ENCODE results near the gene TTC34.

GRCh38 chr1:2807678-2808385 is 6.3 kb upstream of the TTC34 start:
- TF ChIP-seq CTCF (IDR thresholded peaks at IDR 0.05 in 2 of 3, conservative IDR thresholded peaks at IDR 0.05 in 1 of 3; ENCODE audit: control insufficient read depth in 2 of 3, extremely low read depth in 1 of 3, insufficient read depth in 1 of 3, low read depth in 3 of 3, low read length in 3 of 3) (no peak), SMARCA5 (IDR thresholded peaks at IDR 0.05) (no peak), CBX3 (IDR thresholded peaks at IDR 0.05; ENCODE audit: borderline replicate concordance, low read depth) (no peak), E2F4 (IDR thresholded peaks at IDR 0.05; ENCODE audit: low read depth, low read length) (no peak), MAX (IDR thresholded peaks at IDR 0.05; ENCODE audit: low read depth, low read length) (no peak), CHD2 (IDR thresholded peaks at IDR 0.05; ENCODE audit: borderline replicate concordance, low read depth, low read length) (no peak), POLR2A (IDR thresholded peaks at IDR 0.05; ENCODE audit: low read depth, low read length) (no peak), REST (IDR thresholded peaks at IDR 0.05; ENCODE audit: low read depth, low read length) (no peak), CREB1 (IDR thresholded peaks at IDR 0.05; ENCODE audit: low read depth) (no peak), SP1 (IDR thresholded peaks at IDR 0.05; ENCODE audit: low read depth, low read length) (no peak), EP300 (IDR thresholded peaks at IDR 0.05; ENCODE audit: borderline replicate concordance in 1 of 2, control insufficient read depth in 1 of 2, low read depth in 2 of 2, low read length in 2 of 2) (no peak)
- TF ChIP-seq, protein P1, sequence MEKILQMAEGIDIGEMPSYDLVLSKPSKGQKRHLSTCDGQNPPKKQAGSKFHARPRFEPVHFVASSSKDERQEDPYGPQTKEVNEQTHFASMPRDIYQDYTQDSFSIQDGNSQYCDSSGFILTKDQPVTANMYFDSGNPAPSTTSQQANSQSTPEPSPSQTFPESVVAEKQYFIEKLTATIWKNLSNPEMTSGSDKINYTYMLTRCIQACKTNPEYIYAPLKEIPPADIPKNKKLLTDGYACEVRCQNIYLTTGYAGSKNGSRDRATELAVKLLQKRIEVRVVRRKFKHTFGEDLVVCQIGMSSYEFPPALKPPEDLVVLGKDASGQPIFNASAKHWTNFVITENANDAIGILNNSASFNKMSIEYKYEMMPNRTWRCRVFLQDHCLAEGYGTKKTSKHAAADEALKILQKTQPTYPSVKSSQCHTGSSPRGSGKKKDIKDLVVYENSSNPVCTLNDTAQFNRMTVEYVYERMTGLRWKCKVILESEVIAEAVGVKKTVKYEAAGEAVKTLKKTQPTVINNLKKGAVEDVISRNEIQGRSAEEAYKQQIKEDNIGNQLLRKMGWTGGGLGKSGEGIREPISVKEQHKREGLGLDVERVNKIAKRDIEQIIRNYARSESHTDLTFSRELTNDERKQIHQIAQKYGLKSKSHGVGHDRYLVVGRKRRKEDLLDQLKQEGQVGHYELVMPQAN (conservative IDR thresholded peaks at IDR 0.05), result no peak

All from GM12878 (cell line).